Measurements from ENCODE around the gene FST.

The FST gene, protein sequence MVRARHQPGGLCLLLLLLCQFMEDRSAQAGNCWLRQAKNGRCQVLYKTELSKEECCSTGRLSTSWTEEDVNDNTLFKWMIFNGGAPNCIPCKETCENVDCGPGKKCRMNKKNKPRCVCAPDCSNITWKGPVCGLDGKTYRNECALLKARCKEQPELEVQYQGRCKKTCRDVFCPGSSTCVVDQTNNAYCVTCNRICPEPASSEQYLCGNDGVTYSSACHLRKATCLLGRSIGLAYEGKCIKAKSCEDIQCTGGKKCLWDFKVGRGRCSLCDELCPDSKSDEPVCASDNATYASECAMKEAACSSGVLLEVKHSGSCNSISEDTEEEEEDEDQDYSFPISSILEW

DNA sequence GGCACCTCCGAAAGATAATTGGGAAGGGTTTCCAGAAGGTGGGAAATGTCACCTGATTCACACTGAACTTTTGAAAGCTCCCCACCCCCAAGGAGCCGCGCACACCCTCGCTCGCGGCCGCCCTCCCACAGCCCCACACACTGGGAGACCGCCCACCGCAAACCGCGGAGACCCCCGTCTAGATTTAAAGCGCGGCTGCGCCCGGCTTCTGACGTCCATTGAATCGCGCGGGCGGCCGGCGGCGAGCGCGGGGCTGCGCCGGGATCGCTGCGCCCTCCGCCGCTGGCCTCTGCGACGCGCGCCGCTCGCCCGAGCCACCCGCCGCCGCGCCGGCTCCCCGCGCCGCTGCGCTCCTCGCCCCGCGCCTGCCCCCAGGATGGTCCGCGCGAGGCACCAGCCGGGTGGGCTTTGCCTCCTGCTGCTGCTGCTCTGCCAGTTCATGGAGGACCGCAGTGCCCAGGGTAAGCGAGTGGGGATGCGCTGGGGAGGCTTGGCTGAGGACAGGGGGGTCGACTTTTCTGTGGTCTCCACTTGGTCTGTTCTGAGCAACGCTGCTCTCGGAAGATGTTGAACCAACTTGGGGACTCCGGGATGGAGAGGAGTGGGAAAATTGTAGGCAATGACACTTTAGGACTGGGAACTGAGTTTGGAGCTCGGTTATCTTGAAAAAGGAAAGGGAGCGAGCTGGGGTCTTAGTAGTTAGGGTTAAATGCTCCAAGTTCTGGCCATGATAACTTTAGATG is at the start of gene FST:
Gene FST (plus strand): TSS at position 214 of the 743 bp plus-strand sequence. CDS start 163 bp downstream, at position 377.
- no peak for DNase-seq (ENCODE audit: low read depth)

DNA sequence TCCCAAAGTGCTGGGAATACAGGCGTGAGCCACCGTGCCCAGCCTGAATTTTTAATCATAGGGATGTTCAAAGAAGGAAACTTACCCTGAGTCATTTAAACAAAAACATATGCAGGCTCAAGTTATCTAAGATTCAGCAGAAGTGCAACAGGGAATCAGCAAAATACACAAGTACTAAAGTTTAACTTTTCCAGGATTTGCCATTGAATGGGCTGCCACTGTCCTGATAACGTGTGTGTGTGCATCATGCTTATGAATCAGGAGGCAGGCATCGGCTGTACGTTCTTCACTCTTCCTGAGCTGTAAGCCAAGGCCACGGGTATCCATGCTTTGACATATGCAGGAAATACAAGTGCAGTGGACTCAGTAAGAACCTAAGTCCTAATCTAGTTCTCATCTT is 48.8 kb upstream of the FST start:
- DNase-seq (ENCODE audit: low read depth) = no peak

DNA sequence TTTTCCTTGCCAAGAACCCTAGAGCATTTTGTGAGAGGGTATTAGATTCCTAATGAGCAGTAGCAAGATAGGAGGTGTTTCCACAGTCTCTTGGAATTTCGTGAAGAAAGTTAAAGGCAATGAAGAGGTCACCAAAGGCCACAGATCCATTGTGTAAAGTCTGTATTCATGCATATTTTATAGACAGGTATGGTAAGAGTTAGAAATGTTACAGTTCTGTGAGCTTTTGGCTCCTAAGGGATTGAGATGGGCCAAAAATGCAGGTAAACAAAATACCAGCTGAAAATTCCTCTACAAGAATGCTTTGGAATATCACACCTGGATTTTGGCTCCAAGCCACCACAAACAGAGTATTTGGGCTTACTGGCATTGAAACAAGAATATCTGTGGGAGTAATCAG is 47.4 kb upstream of the FST start:
- DNase-seq (ENCODE audit: low read depth) = no peak

DNA sequence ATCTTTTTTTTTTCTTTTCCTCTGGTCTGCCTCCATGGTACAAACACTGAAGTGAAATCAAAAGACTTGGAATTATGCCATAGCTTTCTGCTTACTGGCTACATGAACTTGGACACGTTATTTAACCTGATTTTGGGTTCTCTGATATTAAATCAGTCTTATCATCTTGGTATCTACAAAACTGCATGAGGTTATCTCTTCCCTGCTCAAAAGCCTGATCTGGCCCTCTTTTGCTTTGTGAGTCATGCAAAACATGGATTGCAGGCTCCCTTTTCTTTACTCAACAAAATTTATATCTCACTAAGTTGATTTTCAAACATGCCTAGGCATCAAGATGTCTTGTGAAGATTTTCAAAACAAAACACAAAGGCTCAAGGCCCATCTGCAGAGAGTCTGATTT is 45.9 kb upstream of the FST start:
- no peak for DNase-seq (ENCODE audit: low read depth)

DNA sequence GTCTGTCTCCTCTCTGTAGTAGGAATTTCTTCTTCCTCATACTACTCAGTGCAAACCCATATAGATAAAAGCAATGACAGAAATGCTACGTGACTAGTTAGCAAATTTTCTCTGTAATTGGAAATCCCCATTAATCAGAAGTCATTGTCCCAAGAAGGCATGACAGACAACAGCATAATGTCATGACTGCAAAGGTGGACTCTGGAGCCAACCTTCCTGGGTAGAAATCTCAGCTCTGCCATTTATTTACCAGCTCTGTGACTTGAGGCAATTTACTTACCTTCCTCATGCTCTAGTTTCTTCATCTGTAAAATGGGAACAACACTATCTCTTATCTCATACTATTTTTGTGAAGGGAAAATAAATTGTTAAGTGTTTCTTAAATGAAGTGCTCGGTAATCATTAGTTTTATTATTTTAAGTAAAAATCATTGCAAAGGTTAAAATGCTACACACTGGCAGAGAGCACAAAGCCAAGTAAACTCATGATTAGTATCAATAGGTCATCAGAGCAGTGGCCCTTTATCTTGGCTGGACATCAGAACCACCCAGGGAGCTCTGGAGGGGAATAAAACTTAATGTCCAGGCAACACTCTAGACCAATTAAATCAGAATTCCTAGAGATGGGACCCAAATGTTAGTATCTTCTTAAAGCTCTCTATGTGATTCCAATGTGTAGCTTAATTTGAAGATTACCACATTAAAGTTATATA is 43.8 kb upstream of the FST start:
- DNase-seq (ENCODE audit: low read depth) = no peak

DNA sequence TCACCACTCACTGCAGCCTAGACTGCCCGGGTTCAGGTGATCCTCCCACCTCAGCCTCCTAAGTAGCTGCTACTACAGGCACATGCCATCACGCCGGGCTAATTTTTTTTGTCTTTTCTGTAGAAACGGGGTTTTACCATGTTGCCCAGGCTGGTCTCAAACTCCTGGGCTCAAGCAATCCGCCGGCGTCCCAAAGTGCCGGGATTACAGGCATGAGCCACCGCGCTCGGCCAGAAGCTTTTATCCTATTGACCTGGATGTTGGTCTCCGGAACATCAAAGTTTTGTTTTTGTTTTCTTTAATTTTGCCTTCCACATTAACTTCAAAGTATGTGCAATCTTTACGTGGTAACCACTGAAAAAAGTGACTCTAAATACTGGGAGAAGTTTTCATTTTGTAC is 42.4 kb upstream of the FST start:
- DNase-seq (ENCODE audit: low read depth) = no peak

DNA sequence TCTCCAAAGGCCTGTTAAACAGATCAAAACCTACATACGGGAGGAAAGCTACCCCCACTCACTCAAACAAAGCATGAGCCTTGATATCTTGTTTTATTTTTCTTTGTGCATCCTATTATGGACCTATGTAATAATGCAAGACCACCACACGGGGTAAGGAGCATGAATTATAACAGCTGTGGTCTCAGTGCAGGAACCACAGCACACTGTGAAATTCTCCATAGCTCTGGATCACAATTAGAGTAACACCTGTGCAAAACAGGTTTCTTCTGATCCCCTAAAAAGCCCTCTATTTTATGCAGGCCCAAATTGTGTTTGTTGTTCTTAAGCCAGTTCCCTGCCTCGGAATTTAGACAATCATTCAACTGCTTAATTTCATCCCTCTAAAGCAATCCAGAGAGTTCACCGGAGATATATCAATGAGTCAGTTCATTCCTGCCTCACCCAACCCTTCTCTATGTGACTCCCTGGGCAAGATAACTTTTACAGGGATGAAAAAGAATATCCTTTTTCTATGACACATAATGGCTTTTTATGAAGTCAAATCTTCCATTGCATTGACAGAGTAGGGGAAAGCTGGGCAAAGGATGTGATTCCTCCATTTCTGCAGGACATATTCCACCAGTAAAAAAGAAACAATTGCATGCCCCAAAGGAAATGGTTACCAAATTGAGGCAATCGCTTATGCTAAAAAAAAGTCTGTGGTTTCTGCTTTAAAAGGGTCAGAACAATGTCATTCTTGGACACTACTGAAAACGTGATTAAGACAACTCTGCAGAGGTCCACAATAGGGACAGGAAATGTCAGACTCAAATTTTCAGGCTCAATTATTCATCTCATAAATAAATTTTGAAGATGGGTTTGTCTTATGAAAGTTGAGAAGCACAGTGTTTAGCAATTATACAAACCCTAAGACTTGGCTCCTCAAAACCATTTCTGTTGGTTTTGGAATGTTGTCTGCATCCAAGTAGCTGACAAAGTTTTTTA is 41.6 kb upstream of the FST start:
- no peak for DNase-seq (ENCODE audit: low read depth)

DNA sequence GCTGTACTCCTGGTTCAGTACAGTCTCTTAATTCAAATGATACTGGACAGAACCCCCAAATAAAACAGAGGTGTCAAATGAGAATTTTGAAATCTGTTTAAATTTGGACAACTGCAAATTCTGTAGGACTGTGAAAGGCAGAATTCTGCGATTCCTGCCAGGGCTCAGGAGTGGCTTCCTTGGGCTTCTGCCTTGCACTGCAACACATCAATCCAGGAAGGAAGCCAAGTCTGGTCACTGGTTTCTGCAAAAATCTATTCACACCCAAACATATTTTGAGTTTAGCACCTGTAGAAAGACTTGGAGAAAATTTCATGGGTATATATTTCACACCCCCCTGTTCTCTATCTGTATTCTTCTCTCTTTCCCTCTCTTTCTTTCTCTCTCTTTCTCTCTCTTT is 37.5 kb upstream of the FST start:
- DNase-seq (ENCODE audit: low read depth) = no peak

DNA sequence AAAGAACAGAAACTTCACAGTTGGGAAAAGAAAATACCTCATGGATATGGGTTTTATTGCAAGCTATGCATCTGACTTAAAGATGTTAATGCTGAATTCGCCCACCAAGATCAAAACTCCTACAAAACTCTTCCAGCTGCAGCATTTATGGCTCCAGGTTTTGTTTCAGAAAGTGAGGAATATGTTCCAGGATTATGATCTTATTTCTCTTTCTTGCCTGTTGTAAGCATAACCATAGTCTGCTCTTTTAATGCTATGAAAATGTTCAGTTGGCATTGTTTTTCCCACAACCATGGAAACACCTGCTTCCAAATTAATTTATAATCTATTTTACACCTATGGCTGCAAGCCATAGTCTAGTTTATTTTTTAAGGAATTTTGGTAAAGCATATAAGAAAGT is 34.9 kb upstream of the FST start:
- DNase-seq (ENCODE audit: low read depth) = no peak

DNA sequence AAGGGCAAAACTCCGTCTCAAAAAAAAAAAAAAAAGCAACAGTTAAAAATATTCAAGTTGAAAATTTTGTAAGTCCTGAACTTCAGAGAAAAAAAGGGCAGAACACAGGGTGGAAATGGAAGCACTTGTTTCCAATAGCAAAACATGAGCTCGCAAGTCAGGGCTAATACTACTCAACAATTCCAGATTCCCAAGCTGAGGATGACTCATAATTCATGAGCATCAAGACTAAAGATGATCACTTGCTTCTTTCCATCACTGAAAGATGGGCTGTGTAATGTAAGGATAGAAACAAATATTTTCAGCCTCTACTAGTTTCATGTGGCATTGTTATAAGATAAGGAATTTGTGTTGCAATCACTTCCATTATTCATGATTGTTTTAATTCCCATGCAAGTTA is 33.5 kb upstream of the FST start:
- no peak for DNase-seq (ENCODE audit: low read depth)

DNA sequence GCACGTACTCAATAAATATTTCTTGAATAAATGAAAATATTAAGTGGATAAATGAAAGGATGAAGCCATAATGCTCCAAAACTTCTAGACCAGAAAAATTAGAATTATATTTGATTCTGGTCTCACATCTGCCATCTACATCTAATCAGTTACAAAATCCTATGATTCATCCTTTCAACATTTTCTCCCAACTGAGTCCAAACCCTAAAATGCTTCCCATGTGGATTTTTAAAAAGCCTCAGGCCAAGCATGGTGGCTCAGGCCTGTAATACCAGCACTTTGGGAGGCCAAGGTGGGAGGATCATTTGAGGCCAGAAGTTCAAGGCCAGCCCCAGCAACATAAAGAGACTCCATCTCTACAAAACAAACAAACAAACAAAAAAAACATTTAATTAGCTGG is 31.6 kb upstream of the FST start:
- no peak for DNase-seq (ENCODE audit: low read depth)

DNA sequence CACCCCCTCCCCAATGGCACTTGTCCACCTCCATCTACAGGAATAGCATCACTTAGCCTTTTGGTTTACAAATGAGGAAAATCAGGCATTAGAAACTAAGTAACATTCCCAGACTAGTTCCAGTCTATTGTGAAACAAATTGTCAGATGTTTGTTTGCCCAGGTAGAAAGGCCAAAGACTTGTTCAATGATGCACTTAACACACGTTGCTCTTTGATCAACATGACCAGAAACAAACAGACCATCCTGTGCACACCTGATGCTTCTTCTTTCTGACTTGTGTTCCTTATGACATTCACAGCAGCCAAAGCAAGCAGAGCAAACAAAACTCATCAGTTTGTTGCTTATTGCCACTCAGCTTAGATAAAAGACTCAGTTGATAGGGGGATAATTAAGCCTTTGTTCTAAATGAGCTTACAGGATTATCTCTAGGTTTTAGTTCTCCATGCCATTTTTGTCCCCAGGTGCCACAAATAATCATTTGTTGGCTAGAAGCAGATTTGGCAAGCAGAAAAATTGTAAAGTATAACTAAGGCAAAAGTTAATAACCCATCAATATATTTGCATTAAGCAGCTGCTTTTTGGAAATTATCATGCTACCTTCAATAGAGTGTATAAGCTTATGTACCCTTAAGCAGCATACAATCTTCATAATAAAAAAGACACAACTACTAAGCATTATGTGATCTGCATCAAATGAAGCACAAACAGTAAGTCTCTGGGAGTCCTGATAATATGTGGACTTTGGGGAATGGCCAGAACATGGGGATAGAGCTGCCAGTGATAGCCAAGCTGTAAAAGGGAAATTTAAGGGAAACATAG is 26.3 kb upstream of the FST start:
- DNase-seq (ENCODE audit: low read depth) = no peak

DNA sequence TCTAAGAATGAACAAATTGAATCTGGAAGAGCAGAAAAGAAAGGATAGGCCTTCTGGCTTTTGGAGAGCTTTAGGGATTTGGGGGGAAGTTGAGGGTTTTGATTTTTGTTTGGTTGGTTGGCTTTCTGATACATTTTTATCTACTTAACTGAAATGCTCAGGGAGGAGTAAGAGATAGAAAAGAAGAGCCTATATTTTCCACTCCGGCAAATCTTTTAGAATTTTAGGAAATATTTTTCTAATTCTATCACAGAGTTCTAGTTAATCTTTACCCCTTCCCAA is 25.8 kb upstream of the FST start:
- DNase-seq (ENCODE audit: low read depth) = no peak

DNA sequence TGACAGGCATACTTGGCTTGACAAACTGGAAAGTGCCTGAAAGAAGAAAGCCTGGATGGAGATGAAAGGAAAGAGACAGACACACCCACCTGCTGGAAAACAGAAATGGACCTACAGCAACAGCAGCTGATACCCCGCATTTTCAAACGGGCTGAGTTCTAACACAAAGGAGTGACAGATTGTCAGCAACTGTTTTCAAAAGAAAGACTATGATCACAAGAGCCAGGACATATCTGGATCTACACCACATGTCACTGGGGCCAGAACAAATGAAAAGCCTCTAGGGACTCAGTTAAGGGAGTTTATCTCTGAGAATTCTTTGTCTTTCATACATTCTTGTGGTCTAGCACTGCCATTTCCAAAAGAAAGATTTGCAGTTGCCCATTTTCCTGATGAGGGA is 24.1 kb upstream of the FST start:
- no peak for DNase-seq (ENCODE audit: low read depth)

DNA sequence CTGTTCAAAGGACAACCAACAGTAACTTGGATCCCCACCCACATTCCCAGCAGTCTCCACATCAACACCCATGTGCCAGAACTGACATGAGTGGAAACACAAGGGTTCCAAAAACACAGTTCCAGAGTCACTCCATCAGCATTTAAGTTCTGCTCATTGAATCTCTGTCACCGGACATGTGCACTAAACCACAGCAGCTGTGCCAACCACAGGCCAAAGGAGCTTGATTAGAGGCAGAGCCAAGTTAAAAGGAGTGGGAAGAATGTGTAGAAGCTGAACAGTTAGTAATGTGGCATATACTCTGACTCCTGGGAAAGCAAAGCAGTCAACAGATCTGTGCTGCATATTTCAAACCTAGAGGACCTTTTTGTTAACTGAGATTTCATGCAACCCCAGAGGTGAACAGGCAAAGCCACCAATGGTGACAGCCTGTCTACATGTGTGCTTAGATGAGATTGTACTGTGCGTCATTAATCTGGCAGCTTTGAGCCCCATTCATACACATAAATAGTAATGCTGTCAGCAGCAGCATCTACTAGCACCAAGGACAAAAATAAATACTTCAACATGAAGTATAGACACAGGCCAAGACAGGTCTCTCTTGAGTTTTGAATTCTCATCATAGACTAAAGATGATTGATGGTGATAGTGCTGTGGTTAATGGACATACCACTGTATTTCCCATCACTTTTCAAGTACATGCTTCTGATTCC is 16.4 kb upstream of the FST start:
- DNase-seq (ENCODE audit: low read depth) = no peak

DNA sequence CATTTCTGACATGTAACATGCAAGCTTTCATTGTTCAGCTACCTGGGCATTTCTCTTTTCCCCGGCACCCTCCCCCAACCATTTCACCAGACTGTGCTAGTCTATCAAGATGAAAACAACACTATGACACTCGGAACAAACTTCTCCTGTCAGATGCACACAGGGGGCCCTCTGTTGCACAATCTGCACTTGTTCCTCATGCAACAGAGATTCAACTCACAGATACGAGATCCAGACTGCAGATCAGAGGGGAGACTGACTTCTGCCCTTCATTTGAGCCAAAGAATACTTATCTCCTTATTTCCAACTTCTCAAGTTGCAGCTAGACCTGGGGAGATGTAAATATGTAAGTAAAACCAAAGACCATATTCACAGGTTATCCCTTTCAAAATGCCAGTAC is 15.7 kb upstream of the FST start:
- DNase-seq (ENCODE audit: low read depth) = no peak

DNA sequence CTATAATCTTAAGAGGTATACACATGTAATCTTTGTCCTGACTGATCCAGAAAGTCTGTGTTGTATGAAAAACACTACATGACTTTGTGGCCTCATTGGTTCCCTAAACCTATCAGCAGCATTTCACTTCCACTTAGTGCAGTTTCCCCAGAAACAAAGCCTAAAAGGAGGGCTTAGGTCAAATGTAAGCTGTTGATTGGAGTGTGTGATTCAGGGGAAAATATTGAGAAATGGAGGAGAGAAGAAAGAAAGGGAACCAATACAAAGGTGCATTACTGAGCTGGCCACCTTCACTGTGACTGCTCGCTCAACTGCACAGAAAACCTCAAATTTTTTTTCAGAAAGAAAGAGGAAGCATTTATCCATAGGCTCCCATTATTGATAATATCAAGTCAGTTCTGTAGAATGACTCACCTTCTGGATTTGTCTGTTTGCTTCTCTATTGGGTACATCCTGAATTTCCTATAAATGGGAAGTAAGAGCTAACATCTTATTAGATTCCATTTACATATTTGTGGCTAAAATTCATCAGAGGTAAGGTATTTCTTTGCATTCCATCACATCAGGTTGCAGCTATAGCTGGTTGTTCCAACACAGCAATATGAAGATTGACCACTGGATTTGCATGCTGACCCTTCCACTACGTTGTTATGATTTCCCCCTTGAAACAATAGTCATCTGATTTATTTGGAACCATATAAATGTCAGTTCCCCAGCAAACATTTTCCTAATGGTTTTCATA is 10.3 kb upstream of the FST start:
- DNase-seq (ENCODE audit: low read depth) = no peak

DNA sequence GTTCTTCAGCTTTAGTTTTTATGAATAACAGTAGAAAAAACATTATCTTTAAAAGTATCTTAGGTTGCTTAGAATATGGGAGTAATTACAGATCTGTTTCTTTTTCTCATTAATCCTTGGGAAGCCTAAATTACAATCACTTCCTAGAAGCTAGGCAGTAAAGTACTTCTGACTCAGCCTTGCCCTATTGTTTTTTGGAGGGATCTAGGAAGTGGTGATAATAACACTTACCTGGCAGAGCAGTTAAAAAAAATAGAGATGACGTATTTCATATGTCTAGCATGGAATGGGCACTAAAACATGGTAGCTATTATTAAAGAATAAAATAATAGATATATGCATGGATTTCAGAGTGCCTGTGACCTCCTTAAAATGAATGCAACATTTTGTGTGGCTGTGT is 8.2 kb upstream of the FST start:
- no peak for DNase-seq (ENCODE audit: low read depth)

DNA sequence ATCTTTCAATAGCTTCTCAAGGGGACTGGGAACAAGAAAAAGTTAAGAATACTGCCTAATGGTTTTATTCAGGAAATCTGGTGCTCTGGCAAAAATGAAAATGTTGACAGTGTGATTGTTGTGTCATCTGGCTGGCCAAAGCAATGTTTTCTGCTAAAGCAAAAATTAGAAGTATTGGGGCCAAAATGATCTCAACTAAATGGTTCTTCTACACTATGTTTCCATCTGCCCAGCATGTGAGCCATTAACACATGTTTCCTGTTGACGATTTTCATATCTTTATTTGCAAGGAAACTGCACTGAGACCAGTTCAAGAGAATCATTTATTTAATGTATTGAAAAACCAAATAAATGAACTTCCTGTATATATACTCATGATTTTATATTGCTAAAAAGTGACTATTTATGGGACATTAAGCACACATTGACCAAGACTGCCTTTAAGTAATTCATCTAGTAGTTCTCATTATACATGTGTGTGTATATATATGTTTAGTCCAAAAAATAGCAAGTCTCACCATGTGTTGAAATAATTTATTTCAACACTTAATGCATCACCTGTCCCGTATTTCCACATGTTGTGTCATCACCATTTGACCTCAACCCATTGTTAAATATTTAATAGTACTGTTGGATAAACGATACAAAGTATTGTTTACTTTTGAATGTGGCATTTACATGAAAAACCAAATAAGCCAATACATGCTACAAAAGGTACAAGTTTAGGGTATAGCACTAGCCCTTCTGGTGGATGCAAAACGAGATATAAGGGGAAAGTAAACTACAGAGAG is 7.5 kb upstream of the FST start:
- no peak for DNase-seq (ENCODE audit: low read depth)
